ENCODE measurements around the gene SCN10A.

- TF ChIP-seq CTCF (IDR thresholded peaks at IDR 0.05) = no peak
- no peak for TF ChIP-seq POLR2A (IDR thresholded peaks at IDR 0.05)
These were observed 33.9 kb downstream of the SCN10A start for GRCh38 chr3:38782148-38782547.
